T1000 (cell line): ENCODE data around the gene ADNP.

Experiments used
- DNase-seq: peaks from one replicate; lab custom pipeline; 2025; ENCODE audit warnings: mixed read lengths; lab: John Stamatoyannopoulos, UW

ADNP gene

DNA sequence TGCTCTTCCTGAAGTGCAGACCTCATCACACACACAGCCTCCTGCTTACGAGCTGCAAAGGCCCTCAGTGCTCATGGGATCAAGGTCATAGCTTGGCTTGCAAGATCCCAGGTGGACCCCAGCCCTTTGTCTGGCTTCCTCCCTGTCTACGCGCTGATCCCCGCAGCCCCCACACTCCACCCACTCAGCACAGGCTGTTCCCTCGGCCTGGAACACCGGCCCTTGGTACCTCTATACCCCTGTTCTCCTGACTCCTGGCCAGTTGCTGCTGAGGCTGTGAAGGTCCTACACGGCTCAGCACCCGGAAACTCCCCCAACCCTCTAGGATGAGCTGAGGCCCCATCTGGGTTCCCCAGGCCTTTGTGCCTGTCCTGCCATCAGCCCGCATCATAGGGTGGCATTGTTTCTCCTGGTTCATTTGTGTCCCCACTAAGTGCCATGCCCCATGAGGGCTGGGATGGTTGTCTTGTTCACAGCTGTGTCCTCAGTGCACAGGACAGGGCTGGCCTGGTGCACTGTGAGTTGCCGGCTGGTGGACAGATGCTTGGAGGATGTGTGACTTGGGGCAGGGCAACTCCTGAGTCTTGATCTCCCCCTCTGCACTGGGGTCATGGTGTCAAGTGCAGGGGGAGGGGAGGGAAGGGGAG is 57.0 kb downstream of the ADNP start:
- DNase-seq = no peak

DNA sequence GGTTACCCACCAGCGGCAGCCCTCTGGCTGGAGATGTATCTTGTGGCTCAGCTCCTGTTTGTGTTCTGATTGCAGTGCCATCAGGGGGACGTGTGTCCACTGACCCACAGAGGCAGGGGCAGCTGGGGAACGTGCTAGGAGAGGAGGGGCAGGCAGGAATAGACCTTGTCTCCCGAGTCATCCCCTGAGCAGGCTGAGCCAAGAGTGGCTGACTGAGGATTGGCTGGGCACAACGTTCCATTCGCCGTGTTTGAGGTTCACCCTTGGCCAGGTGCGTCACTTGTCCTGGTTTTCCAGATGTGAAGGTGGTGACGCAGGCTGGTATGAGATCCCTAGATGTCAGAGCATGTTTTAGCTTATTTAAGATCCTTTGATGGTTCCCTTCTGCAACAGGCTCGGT is 57.7 kb downstream of the ADNP start:
- no peak for DNase-seq

DNA sequence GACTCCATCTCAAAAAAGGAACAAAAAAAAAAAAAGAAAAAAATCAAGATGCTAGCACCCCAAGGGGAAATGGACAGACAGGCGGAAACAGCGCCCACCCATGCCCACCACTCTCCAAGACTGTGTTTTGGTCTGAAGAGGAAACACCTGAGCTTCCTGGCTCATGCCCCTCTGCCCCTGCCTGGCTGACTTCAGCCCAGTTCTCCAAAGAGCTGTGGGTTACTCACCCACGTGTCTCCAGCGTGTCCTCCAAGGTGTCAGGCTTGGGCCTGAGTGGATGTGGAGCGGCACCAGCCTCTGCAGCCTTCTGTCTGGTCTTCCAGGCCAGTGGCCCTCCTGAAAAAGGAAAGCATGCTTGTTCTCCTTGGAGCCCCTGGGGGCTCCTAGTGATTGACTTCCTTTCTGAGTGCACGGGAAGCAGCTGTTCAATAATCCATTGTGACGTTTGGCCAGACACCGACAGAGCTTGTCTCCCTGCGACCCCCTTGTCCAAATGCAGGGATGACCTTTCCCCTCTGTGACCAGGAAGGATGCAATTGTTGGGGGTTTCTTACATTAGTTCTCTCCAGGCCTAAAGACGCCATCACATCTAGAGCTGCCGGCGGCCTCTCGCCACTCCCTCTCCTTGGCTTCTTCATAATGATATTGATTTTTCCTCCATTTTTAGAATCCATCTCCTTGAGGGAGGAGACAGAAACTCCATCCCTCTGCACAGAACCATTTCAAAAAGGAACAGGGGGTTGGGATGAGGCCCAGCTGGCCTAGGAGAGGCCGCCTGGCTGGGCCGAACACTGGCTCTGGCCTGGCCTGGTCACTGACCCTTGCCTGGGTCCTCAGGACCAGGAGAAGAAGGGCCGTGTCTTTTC is 58.4 kb downstream of the ADNP start:
- no peak for DNase-seq

DNA sequence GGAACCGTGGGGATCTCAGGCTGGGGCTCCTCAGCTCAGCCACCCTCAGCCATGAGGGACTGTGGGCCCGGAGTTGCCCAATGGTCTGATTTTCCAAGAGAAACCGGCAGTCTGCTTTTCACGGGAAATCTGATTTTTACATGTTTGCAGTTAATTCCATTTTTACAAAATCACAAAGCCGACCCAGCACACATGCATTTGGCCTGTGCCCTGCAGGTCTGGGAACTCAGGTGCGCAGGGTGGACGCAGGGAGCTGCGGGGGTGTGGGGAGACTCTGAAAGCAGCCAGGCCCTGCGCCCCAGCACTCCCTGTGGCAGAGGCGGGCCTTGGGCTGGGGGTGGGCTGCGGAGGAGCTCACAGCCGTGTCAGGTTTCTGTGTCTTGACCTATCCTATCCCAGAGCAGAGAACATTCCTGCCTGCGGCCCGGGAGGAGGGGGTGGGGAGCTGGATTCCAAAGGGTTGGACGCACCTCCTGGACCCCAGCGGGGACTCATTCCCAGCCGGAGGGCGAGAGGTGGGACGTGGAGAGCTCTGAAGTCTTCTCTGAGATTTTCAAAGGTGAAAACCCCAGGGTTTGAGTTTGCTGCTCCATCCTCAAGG is 60.6 kb downstream of the ADNP start:
- no peak for DNase-seq

DNA sequence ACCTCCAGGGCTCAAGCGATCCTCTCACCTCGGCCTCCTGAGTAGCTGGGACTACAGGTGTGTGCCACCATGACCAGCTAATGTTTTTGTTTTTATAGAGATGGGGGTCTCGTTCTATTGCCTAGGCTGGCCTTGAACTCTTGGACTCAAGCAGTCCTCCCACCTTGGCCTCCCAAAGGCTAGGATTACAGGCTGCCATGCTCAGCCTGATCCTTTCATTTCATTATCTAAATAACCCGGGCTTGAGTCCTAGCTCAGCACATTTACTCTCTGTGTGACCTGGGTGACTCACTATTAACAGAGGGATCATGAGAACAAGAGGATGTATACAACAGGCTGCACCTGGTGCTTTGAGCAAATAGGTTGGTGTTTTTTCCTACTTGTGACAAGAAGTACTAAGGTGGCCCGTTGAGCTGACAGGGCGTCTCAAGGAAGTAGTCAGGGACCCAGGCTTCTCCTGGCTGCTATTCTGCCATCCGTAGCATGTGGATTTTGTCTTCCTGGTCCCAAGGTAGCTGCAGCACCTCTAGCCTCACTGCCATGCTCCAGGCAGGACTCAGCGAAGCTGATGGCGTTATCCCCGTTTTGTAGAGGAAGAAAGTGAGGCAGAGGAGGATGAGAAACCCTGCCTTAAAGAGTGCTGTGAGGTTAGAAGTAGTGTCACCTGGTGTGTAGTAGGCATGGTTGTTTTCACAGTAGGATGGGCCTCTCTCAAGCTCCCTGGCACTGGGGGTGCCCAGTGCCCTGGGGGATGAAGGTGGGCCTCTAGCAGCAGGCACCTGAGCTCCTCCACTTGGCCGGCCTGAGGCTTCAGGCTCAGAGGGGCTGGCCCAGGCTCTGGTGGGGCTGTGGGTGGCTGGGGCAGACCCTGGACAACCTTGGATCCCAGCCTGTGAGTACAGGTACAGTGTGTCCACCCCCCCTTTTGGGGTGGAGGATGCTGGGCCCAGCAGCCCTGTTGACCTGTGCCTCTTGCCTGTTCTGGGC is 62.4 kb downstream of the ADNP start:
- DNase-seq = no peak

DNA sequence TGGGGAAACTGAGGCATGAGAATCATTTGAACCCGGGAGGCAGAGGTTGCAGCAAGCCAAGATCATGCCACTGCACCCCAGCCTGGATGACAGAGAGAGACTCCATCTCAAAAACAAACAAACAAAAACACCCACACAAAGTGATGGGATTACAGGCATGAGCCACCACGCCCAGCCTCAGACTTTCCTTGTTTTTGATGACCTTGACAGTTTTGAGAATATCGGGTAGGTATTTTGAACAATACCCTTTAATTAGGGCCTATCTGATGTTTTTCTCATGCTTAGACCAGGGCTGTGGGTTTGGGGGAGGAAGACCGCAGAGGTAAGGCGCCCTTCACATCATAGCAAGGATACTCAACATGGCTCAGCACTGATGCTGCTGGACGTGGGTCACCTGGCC is 63.4 kb downstream of the ADNP start:
- no peak for DNase-seq

DNA sequence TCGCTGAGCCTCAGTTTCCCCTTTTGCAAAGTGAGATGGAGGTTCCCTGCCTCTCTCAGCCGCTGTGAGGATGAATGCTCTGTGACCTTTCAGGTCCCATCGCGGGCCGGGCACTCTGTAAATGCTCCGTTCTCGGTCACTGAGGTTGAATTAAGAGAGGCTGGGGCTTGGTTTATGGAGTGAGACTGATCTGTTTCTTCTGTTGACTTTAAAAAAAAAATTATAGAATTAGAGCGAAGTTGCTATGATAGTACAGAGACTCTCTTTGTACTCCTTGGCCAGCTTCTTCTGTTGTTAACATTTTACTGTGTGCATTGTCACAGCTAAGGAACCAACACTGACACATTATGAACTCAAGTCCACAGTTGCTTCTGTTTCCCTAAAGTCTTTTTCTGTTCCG is 64.4 kb downstream of the ADNP start:
- no peak for DNase-seq

DNA sequence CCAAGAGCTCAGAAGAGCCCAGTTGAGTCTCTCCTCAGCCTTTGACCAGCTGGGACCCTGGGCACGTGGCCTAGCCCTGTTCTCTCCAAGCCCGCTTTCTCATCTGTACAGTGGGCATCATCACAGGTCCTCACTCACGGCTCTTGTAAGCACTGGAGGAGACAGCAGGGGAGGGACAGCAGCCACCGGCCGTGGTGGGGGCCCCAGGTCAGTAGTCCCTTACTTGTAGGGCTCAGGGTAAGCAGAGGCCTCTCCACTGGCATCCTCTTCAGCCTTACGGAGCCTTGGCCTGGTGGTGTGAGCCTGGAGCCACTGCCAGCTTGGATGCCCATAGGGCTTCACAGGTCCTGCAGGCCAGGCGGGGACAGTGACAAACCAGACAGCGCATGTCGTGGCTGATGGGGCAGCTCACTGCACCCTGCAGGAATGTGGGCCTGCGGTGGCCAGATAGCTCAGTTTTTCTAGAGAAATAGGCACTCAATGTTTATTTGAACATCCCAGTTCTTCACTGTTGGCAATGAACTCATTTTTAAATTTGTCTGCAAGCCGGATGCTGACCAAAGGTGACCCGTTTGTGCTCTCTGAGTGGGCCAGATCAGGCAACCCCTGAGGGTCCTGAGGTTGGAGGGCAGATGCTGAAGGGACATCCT is 65.1 kb downstream of the ADNP start:
- DNase-seq = no peak

DNA sequence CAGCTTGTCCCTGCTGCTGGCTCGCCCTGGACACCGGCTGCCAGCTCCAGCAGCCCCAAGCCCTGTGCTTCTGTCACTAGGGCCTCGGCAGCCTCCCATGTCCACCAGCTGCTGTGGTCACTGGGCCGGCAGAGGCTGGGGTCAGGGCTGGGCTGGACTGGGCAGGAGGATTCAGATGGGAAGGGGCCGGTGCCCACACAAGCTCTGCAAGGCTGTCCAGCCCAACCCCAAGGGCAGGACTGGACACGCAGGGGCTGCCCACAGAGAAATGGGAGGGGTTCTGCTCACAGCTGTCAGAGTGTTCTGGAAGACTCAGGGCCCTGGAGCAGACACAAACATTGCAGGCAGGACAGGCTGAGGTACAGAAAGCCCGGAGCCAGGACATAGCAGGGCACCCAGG is 65.6 kb downstream of the ADNP start:
- DNase-seq = no peak

DNA sequence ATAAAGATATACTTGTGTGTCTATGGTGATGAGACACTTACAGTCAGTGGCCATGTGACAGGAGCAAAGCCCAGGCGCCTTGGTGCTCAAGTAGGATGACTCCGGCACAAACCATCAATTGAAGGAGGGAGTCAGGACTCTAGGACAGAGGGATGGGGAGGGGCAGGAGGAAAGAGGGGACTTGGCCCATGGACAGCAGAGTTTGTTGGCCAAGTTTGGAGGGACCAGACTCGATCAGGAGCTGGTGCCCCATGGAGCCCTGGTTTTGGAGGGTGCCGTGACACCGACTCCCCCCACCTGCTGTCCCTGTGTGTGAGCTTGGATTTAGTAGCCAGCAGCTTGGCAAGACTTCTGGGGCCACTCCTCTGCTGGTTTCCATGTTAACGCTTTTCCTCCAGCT is 66.1 kb downstream of the ADNP start:
- no peak for DNase-seq

DNA sequence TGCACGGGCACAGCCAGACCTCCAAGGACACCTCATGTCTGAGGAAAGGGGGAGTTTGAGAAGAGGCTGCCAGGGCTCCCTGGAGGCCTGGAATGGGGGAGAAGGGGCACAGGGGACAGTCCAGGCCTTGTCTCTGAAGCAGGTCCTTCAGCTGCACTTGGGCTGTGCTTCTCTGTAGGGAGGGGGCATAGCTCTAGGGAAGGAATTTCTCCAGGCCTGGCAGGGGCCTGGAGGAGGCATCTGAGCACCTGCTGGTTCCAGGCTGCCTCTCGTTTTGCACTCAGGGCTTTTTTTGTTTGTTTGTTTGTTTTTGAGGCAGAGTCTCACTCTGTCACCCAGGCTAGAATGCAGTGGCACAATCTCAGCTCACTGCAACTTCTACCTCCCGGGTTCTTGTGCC is 68.7 kb downstream of the ADNP start:
- DNase-seq = no peak

DNA sequence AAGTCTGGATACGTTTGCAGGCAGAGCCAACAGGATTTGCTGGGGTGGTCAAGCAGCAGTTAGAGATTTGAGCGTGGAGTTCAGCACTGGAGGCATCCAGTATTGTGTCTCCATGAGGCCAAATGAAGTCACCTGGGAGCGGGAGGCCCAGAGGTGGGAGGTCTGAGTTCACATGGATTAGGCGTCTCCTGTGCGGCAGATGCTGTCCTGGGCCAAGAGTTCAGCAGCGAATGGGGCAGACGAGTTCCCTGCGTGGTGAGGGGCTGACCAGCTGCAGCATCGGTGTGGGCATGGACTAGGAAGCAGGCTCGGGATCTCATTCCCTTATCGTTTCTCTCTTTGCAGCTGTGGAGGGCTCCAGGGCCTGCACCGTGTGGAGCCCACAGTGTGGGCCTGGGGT is 70.2 kb downstream of the ADNP start:
- no peak for DNase-seq

DNA sequence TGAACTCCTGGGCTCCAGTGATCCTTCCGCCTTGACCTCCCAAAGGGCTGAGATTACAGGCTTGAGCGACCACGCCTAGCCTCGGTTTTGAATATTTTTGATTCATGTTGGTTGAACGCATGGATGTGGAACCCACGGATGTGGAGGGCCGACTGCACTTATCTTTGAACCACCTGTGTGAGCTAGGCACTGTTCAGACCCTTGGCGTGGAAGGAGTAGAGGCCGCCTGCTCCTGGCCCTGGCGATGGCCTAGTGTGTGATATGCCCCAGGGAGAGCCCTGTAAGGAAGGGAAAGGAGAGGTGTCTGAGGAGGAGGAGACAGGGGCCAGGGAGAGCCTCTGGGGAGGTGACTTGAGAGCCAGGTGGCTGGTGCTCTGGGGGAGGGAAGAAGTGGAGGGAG is 72.1 kb downstream of the ADNP start:
- DNase-seq = no peak

DNA sequence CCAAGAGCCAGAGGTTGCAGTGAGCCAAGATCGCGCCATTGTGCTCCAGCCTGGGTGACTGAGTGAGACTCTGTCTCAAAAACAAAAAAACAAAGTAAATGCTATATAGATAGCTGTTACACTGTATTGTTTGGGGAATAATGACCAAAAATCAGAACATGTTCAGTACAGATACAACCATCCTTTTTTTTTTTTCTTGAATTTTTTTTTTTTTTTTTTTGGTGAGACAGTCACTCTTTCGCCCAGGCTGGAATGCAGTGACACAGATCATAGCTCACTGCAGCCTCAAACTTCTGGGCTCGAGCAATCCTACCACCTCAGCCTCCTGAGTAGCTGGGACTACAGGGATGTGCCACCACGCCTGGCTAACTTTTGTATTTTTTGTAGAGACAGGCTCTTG is 72.7 kb downstream of the ADNP start:
- DNase-seq = no peak

DNA sequence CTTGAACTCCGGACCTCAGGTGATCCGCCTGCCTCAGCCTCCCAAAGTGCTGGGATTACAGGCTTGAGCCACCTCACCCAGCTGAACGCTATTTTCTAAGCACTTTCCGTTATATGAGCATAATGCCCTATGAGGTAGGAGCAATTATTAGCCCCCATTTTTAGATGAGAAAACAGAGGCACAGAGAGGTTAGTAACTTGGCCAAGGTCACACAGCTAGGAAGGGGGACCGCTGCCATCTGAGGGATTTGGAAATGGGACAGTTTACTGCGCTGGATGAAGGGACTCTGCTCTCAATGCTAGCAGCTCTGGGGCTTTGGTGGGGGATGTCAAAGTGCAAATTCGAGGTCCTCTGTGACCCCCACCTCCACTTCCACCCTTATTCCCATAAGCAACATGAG is 73.9 kb downstream of the ADNP start:
- no peak for DNase-seq

DNA sequence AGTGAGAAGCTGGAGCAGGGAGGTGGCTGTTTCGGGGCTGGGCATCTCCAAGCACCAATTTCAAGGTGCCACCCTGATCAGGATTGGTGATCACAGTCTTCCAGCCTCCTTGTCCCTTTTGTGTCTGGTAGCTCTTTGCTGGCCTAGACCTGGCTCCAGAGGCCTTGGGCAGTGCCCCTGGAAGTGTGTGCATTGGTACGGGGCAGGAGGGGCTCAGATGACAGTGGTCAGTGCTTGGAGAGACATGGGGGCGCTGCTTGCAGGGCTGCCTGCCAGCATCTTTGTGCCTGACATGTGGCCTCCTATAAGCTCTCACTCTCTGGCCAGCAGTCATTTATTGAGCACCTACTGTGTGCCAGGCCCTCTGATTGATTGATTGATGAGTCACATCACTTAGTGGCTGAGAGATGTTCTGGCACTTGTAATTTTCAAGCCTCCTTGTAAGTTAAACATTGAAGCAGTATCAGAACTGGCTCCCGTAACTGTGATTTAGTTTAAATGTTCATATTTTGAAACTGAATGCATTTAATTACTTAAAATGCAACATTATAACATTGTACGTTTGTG is 74.7 kb downstream of the ADNP start:
- no peak for DNase-seq

DNA sequence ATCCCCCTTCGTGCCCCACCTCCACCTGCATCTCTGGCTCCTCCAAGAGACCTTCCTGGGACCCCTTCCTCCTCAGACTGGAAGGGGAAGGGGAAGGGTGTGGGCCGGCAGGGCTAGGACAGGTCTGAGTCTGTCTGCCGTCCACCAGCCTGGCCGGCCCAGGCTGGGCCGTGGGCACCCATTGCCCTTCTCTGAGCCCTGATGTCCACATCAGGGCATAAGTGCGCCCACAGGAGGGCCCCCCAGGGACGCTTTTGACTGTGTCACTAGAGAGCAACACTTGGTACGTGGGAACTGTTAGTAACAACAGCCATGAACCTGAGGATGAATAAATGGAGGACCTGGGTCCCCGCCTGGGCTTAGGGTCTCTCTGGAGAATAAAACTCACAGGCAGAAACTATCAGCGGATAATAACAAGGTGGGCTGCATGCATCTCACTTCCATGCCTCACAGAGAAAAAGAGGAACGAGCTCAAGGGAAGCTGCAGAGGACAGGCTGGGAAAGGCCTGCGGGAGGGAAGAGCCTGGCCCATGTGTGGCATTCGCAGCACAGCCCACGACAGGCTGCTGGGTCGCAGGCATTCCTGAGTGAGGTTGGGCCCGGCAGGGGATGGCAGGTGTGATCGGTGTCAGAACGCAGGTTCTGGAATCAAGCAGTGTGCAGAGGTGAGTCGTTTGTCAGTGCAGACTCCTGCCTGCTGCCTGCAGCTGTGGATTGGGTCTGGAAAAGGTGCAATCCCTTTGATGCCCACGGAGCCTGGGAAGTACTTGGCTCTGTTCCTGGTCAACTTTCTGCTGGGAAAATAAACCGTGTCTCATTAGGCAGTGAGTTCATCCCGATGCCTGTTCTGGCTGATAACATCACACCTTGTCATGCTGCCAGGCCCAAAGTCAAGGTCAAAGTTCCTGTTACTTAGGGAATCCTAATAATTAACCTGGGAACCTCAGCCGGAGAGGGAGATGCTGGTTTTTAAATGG is 75.5 kb downstream of the ADNP start:
- DNase-seq = no peak

DNA sequence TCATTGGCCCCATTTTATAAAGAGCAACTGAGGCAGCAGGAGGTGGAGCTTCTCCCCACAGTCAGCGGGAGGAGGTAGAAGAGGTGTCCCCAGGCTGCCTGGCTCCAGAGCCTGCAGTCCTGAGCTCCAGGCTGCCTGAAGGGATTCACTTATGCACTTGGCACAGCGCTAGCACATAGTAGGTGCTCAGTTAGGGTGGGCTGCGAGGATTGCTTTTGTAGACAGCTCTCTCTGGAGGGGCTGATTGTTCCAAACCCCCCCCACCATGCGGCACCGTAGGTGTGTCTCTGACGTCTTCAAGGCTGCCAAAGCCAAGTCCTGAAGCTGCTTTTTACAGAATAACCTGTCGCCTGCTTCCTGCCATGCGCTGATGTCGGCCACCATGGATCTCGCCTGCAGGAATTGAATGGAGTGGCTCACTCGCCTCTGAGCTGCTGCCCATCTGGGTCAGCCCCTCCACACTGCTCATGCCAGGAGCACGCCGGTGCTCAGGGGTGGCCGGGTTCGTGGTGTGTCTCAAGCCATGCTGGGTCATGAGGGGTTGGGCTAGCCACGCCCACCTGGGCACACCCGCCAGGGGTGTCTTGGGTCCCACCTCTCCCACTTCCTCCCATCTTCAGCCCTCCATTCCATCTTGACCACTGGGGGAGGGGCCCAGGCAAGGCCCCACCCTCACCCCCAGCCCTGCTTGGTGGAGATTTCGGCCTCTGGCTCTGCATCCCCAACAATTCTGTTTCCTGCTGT is 76.6 kb downstream of the ADNP start:
- no peak for DNase-seq

DNA sequence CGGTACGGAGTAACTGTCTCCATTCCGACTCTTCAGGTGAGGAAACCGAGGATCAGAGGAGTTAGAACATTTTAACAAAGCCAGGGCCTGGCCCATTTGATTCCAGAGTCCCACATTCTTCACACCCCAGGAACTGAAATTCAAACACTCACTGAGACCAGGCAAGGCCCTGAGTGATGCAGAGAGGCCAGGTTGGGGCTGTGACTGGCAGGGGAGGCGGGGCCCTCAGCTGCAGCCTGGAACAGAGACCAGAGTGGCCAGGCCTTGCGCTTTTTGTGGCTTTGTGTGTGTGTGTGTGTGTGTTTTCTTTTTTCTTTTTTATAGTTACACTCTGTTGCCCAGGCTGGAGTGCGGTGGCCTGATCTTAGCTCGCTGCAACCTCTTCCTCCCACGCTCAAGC is 79.2 kb downstream of the ADNP start:
- no peak for DNase-seq
